DMS 273 (cell line): ENCODE measurements around the gene ADAMTSL4.
"Not testable (repeated sequence)": the region's sequence is repeated elsewhere in the genome, so short reads cannot be mapped to it uniquely, and the experiment has no call there.

Experiments used
- DNase-seq: peaks from one replicate; lab custom pipeline; 2025; ENCODE audit not compliant: unreplicated experiment; lab: John Stamatoyannopoulos, UW

ADAMTSL4 gene

GRCh38 chr1:150581437-150581836 lies 32.2 kb downstream of the ADAMTSL4 start:
- DNase-seq: not testable (repeated sequence)

DNA sequence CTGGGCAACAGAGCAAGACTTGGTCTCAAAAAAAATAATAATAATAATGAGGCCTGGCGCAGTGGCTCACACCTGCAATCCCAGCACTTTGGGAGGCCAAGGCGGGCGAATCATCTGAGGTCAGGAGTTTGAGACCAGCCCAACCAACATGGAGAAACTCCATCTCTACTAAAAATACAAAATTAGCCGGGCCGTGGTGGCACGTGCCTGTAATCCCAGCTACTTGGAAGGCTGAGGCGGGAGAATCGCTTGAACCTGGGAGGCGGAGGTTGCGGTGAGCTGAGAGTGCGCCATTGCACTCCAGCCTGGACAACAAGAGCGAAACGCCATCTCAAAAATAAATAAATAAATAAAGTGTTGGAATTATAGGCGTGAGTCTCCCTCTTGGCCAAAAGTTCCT lies 32.8 kb downstream of the ADAMTSL4 start:
- DNase-seq: not testable (repeated sequence)

- DNase-seq: no peak
Measured at GRCh38 chr1:150582371-150582770, 33.2 kb downstream of the ADAMTSL4 start.

DNA sequence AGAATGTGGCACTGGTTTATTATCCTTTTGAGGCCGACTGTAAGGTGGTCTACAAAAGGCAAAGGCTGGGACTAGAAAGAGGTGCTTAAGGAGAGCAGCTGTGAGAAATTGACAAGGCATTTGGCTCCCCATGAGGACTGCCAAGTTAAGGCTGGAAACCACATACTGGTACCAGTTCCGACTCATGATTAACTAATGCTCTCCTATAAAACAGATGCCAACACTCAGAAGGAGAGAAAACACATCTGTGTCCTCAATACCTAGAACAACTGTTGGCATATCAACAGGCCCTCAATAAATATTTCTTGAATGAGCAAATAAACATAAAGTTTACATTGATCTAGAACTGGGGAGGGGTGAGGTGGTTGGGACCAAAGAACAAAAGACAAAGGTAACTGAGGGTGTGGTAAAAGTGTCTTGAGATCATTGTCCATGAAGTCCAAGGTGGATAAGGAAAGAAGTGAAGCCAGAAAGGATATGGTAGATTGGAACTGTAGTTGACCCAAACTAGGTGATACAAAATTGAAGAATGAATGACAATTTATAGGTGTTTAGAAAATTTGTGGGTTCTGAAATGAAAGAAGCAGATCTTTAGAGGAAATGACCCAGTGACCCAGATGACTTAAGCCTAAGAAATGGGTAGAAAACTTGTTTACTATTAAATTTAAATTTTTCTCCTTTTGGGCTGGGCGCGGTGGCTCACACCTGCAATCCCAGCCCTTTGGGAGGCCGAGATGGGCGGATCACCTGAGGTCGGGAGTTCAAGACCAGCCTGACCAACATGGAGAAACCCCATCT lies 47.1 kb downstream of the ADAMTSL4 start:
- DNase-seq: peak; percentile 94

DNA sequence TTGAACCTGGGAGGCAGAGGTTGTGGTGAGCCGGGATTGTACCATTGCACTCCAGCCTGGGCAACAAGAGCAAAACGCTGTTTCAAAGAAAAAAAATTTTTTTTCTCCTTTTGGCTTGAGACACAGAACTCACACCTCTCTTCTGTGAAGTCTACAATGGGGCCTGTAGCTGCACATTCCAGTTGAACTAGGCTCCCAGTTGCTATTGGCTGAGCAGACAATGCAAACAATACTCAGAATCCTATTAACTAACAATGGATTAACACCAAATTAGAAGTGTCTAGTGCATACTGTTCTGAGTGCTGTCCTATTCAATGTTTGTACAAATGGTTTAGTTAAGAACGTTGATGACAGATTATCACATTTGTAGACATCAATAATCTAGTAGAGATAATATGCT lies 47.8 kb downstream of the ADAMTSL4 start:
- DNase-seq: no peak

- not testable (repeated sequence) for DNase-seq
Measured at GRCh38 chr1:150598346-150598745, 49.1 kb downstream of the ADAMTSL4 start.

GRCh38 chr1:150601540-150601939 lies 52.3 kb downstream of the ADAMTSL4 start:
- no peak for DNase-seq

- not testable (repeated sequence) for DNase-seq
Measured at GRCh38 chr1:150602372-150602771, 53.2 kb downstream of the ADAMTSL4 start.

DNA sequence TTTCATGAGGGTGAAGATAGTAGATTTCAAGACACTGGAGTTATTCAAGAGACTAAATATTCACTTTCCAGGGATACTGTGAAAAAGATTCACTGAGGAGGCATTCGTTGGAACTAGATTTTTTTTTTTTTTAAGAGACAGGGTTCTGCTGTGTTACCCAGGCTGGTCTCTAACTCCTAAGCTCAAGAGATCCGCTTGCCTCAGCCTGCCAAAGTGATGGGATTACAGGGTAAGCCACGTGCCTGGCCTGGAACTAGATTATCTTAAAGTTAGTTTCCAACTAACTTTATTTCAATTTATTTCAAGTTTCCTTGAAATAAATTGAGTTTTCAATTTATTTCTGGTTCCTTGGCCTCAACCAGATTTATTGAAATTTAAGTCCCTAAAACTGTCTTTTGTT lies 54.5 kb downstream of the ADAMTSL4 start:
- no peak for DNase-seq

GRCh38 chr1:150604226-150604588 lies 55.0 kb downstream of the ADAMTSL4 start:
- no peak for DNase-seq

DNA sequence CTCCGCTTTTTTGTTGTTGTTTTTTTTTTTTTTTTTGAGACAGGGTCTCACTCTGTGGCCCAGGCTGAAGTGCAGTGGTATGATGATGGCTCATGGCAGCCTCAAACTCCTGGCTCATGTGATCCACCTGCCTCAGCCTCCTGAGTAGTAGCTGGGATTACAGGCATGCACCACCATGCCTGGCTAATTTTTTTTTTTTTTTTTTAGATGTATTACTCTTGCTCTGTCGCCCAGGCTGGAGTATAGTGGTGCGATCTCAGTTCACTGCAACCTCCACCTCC lies 56.2 kb downstream of the ADAMTSL4 start:
- not testable (repeated sequence) for DNase-seq

- no peak for DNase-seq
Measured at GRCh38 chr1:150606463-150607142, 57.4 kb downstream of the ADAMTSL4 start.

DNA sequence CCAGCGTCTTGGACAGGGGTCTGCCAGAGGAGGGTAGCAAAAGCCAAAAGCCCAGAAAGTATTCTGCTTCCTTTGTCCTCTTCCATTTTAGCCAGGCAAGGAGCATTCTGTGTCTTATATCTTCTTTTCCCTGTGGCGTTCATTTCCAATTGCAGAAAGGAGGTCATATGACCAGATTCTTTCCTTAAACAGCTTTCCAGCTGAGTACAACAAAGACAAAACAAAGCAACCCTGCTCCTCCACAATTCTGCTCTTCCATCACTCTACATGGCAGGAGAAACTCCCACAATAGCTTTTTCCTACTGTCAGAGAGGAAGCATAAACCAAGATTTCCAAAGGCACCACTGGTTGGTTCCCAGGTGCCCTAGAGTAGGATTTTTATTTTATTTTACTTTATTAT lies 60.5 kb downstream of the ADAMTSL4 start:
- DNase-seq: no peak
